Measurements from ENCODE around the gene RRAD. TPM values are rescaled to one million over a fixed set of nuclear protein-coding genes. Genes with fewer than 3 reads are reported as not detected.

Gene RRAD
- total RNA-seq, 1 donor from 2014 or later, result 0.24 TPM

DNA sequence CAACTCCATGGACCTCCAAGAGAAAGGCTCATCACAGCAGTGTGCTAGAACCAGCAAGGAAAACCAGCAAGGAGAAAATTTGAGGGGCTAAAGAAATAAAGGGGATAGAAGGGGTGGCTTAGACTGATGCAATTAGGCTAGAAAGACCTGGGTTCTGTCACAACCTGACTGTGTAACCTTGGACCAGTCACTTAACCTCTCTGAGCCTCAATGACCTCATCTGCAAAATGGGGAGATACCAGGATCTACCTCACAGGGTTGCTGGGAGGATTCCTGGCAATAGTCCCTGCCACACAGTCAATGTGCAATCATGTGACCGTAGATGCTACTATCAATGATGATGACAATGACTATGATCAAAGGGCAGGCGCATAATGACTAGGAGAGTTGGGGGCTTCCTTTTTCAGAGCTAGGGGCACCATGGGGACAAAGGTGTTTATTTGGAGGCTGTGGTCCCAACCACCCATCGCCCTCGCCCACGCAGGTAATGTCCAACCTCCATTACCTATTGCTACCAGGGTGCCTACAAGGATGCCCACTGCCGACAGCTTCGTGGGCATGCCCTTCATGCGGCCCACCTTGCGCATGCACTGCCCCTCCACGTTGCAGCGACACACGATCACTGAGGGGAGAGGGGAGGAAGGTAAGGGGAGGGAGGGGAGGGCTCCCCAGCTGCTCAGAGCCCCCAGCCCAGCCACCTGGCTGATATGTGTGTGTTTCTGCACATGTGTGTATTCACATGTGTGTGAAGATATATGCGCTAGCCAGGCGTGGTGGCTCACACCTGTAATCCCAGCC is 16.4 kb downstream of the RRAD start:
- H3K27me3 Mint-ChIP-seq (ENCODE audit: insufficient read depth, low read depth), result peaks cover 16% of the 10 kb centered on the region
- no peaks in the 10 kb centered on the region for H3K9me3 Mint-ChIP-seq
- no peaks in the 10 kb centered on the region for H3K36me3 ChIP-seq
- H3K9me3 ChIP-seq (ENCODE audit: low read depth), result no peaks in the 10 kb centered on the region
- no peaks in the 10 kb centered on the region for H3K4me1 ChIP-seq
- H3K4me3 Mint-ChIP-seq, result no peak overlapping the region
- H3K79me2 ChIP-seq (ENCODE audit: low read depth), result no peaks in the 10 kb centered on the region
- TF ChIP-seq EZH2phosphoT487 (IDR thresholded peaks at IDR 0.05) (no peak), EZH2 (IDR thresholded peaks at IDR 0.05) (no peak)
- TF ChIP-seq, protein P1, sequence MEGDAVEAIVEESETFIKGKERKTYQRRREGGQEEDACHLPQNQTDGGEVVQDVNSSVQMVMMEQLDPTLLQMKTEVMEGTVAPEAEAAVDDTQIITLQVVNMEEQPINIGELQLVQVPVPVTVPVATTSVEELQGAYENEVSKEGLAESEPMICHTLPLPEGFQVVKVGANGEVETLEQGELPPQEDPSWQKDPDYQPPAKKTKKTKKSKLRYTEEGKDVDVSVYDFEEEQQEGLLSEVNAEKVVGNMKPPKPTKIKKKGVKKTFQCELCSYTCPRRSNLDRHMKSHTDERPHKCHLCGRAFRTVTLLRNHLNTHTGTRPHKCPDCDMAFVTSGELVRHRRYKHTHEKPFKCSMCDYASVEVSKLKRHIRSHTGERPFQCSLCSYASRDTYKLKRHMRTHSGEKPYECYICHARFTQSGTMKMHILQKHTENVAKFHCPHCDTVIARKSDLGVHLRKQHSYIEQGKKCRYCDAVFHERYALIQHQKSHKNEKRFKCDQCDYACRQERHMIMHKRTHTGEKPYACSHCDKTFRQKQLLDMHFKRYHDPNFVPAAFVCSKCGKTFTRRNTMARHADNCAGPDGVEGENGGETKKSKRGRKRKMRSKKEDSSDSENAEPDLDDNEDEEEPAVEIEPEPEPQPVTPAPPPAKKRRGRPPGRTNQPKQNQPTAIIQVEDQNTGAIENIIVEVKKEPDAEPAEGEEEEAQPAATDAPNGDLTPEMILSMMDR (IDR thresholded peaks at IDR 0.05), result no peak
- H2AFZ ChIP-seq (replicated peaks), result no peak overlapping the region
- no peaks in the 10 kb centered on the region for H3K27me3 ChIP-seq
- peaks cover 31% of the 10 kb centered on the region for H3K4me1 Mint-ChIP-seq
- H3K4me3 ChIP-seq, result no peak overlapping the region
- no peak for DNase-seq (ENCODE audit: low spot score)
- no peaks in the 10 kb centered on the region for H3F3A ChIP-seq (ENCODE audit: low read depth)
- H4K20me1 ChIP-seq (ENCODE audit: low read depth), result no peaks in the 10 kb centered on the region
- H3K27ac ChIP-seq, result no peak overlapping the region
- no peak overlapping the region for H3K9ac ChIP-seq
- no peak overlapping the region for H3K27ac Mint-ChIP-seq
- no peak overlapping the region for H3K4me2 ChIP-seq
- H3K36me3 Mint-ChIP-seq, result no peaks in the 10 kb centered on the region

DNA sequence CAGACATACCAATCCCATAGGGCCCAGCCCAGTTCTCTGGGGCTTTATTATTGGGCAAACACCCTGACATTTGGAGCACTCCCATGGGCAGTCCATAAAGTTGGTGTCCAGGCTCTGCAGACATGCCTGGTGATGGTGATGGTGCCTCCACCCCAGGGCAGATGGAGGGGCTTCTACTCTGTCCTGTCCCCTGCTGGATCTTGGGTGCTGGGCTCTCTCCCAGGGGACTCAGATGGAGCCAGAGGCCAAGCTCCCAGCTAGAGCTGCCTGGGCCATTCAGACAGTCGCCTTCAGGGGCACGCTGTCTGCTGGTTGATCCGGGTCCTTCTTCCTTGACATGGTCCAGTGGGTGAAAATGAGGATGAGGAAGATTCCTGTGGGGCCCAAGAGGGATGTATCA is 17.2 kb downstream of the RRAD start:
- H3K4me3 Mint-ChIP-seq, result no peak overlapping the region
- no peak overlapping the region for H3K27ac ChIP-seq
- no peak overlapping the region for H3K4me3 ChIP-seq
- H4K20me1 ChIP-seq (ENCODE audit: low read depth), result no peaks in the 10 kb centered on the region
- no peaks in the 10 kb centered on the region for H3K9me3 Mint-ChIP-seq
- peaks cover 16% of the 10 kb centered on the region for H3K27me3 Mint-ChIP-seq (ENCODE audit: insufficient read depth, low read depth)
- no peaks in the 10 kb centered on the region for H3K36me3 ChIP-seq
- H3F3A ChIP-seq (ENCODE audit: low read depth), result no peaks in the 10 kb centered on the region
- no peaks in the 10 kb centered on the region for H3K36me3 Mint-ChIP-seq
- no peaks in the 10 kb centered on the region for H3K4me1 ChIP-seq
- DNase-seq (ENCODE audit: low spot score), result no peak
- H3K79me2 ChIP-seq (ENCODE audit: low read depth), result no peaks in the 10 kb centered on the region
- H3K27ac Mint-ChIP-seq, result no peak overlapping the region
- no peaks in the 10 kb centered on the region for H3K9me3 ChIP-seq (ENCODE audit: low read depth)
- H3K4me1 Mint-ChIP-seq, result peaks cover 22% of the 10 kb centered on the region
- no peak overlapping the region for H3K4me2 ChIP-seq
- H3K9ac ChIP-seq, result no peak overlapping the region
- no peaks in the 10 kb centered on the region for H3K27me3 ChIP-seq
- no peak overlapping the region for H2AFZ ChIP-seq (replicated peaks)
- TF ChIP-seq EZH2 (IDR thresholded peaks at IDR 0.05) (no peak), EZH2phosphoT487 (IDR thresholded peaks at IDR 0.05) (no peak)
- TF ChIP-seq, protein P1 (IDR thresholded peaks at IDR 0.05), result no peak

DNA sequence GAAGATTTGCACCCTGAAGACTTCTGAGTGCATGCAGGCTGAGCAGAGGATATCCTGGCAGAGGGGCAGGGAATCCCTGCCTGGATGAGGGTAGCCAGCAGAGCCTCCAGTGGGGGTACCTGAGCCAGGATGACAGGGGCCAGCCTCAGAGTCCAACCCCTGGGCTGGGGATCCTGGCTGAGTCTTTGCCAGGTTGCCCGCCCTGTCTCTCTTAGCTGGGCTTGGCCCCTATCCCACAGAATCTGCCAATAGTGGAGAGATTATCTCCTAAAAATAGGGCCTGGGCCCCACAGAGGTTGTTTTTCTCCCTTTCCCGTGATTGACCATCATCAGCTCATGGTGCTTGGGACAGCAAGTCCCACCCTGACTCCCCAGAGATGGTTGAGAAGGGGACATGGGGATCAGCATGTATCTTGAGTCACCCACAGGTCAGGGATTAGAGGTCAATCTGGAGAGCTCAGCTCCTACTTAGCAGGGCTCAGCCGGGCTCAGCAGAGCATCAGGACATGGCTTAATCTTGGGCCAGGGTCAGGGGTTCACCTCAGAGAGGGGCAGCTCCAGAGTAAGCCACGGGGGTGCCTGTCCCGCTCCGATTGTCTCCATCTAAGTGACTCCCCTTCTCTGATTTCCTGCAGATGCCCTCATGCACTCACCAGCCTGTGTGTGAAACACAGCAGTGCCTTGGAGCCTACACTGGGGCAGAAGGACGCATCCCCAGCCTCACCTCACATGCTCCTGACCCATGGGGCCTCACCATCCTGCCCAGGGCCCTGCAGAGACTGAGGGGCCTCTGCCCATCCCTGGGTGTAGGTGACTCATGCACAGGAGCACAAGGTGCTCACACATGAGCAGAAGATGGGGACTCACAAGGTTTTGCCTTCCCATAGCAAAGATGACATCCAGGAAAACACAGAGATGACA is 18.2 kb downstream of the RRAD start:
- Mint-ChIP-seq H3K9me3 (no peaks in the 10 kb centered on the region), H3K27me3 (ENCODE audit: insufficient read depth, low read depth) (peaks cover 13% of the 10 kb centered on the region), H3K36me3 (no peaks in the 10 kb centered on the region), H3K4me1 (peaks cover 21% of the 10 kb centered on the region), H3K4me3 (no peak overlapping the region), H3K27ac (peak overlapping the region; percentile 57)
- Histone ChIP-seq H2AFZ (replicated peaks) (no peak overlapping the region), H3K4me3 (no peak overlapping the region), H3K79me2 (ENCODE audit: low read depth) (no peaks in the 10 kb centered on the region), H3K4me2 (no peak overlapping the region), H3K9ac (no peak overlapping the region), H3K4me1 (no peaks in the 10 kb centered on the region), H3K9me3 (ENCODE audit: low read depth) (no peaks in the 10 kb centered on the region), H4K20me1 (ENCODE audit: low read depth) (no peaks in the 10 kb centered on the region), H3K27me3 (no peaks in the 10 kb centered on the region), H3K27ac (no peak overlapping the region), H3K36me3 (no peaks in the 10 kb centered on the region), H3F3A (ENCODE audit: low read depth) (no peaks in the 10 kb centered on the region)
- DNase-seq (ENCODE audit: low spot score), result no peak
- no peak for TF ChIP-seq EZH2phosphoT487 (IDR thresholded peaks at IDR 0.05)
- no peak for TF ChIP-seq EZH2 (IDR thresholded peaks at IDR 0.05)
- TF ChIP-seq, protein P1 (IDR thresholded peaks at IDR 0.05), result no peak

Data from neural progenitor cell (in vitro differentiated cells).